ES-I3 (cell line): Measurements from ENCODE around the gene KRT3.

Experiments used
- H3K36me3 ChIP-seq: 2 replicates; pipeline ENCODE4 v1.6.1; 2013; ENCODE audit warnings: mild to moderate bottlenecking, low read length, control low read depth, moderate library complexity; ENCODE audit not compliant: insufficient read depth
- H3K4me1 ChIP-seq: 2 replicates; pipeline ENCODE4 v1.6.1; 2013; ENCODE audit warnings: mild to moderate bottlenecking, control low read depth, low read length; ENCODE audit not compliant: insufficient read depth
- H3K9ac ChIP-seq: 2 replicates; pipeline ENCODE4 v1.6.1; 2013; ENCODE audit warnings: low read depth, mild to moderate bottlenecking, low read length, moderate library complexity
- H3K9me3 ChIP-seq: 2 replicates; pipeline ENCODE4 v1.6.1; 2013; ENCODE audit warnings: mild to moderate bottlenecking, low read length, moderate library complexity; ENCODE audit not compliant: control insufficient read depth, insufficient read depth

KRT3 gene

DNA sequence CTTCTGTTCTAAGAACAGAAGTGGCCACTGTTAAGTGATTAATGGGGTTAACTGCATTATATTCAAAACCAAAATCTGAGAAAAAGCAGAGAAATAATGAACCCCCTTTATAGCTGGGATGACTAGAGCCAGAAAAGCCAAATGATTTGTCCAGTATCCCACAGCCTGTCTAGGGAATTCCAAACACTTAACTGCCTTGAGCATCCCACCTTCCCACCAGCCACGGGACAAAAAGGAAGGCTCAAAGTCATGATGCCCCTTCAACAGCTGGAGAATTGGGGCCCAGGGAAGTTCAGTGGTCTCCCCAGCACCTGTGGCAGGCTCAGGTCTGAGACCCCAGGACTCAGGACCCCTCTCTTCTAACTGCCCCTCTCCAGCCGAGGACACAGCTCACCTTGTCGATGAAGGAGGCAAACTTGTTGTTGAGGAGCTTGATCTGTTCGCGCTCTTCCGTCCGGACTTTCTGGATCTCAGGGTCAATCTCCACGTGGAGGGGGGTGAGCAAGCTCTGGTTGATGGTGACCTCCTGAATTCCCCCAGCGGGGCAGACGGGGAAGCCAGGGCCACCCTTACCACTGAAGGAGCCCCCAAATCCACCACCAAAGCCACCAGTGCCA is 17.4 kb upstream of the KRT3 start:
- Histone ChIP-seq H3K36me3 (no peaks in the 10 kb centered on the region), H3K9ac (no peak overlapping the region), H3K4me1 (no peaks in the 10 kb centered on the region), H3K9me3 (no peaks in the 10 kb centered on the region)

DNA sequence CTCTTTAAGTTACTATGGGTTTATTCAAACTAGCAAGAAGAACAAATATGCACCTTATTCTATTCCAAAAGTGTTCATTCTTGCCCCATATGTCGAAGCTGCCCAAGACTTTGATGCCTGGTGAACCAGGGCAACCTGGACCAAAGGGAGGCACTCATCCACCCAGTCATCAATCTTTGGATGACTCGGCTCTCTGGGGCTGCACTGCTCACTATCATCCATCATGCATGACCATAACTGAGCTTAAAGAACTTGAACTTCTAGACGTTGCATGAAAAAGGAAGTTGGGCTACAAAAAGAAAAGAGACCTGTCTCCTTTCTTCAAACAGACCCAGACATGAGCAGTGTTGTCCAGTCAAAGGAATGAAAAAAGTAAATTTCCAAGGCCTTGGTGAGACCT is 16.8 kb upstream of the KRT3 start:
- H3K9ac ChIP-seq: no peak overlapping the region
- no peaks in the 10 kb centered on the region for H3K4me1 ChIP-seq
- H3K36me3 ChIP-seq: no peaks in the 10 kb centered on the region
- no peaks in the 10 kb centered on the region for H3K9me3 ChIP-seq

DNA sequence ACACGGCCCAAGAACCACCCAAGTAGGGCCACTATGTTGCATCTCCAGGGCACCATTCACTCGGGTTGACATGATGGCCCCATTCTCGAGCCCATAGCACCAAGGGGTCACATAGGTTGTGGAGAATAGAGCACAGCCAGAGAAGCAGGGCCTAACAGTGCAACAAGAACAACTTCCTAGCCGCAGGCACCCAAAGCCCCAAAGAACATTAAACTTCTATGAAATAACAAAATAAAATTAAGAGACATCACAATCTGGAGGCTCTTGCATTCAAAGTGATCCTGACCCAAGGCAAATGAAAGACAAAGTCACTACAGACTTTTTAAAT is 16.1 kb upstream of the KRT3 start:
- no peak overlapping the region for H3K9ac ChIP-seq
- no peaks in the 10 kb centered on the region for H3K9me3 ChIP-seq
- H3K36me3 ChIP-seq: no peaks in the 10 kb centered on the region
- no peaks in the 10 kb centered on the region for H3K4me1 ChIP-seq

GRCh38 chr12:52811191-52812072 is 15.5 kb upstream of the KRT3 start:
- Histone ChIP-seq H3K4me1 (no peaks in the 10 kb centered on the region), H3K9ac (no peak overlapping the region), H3K9me3 (no peaks in the 10 kb centered on the region), H3K36me3 (no peaks in the 10 kb centered on the region)

- no peaks in the 10 kb centered on the region for H3K9me3 ChIP-seq
Observed at GRCh38 chr12:52810554-52810953, 14.6 kb upstream of the KRT3 start.

DNA sequence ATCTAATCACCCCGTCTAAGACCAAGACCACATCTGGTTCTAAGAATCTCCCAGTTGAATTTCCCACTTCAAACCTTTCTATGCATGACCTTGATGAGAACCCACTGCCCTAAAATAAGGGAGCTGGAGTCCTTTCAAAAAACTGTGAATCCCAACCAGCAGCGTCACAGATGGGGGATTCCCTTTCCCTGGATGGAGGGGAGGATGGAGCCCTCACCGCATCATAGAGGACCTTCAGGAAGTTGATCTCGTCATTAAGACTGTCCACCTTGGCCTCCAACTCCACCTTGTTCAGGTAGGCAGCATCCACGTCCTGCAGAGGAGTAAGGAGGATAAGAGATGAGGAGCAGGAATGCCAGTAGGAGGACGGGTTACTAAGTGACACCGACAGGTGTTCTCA is 13.2 kb upstream of the KRT3 start:
- Histone ChIP-seq H3K36me3 (no peaks in the 10 kb centered on the region), H3K9me3 (no peaks in the 10 kb centered on the region), H3K4me1 (peaks cover 6% of the 10 kb centered on the region), H3K9ac (no peak overlapping the region)

More at GRCh38 chr12:52810554-52810953, 14.6 kb upstream of the KRT3 start:
- Histone ChIP-seq H3K4me1 (peaks cover 1% of the 10 kb centered on the region; the same call in 1 of the 2 replicates), H3K9ac (no peak overlapping the region), H3K36me3 (no peaks in the 10 kb centered on the region)

DNA sequence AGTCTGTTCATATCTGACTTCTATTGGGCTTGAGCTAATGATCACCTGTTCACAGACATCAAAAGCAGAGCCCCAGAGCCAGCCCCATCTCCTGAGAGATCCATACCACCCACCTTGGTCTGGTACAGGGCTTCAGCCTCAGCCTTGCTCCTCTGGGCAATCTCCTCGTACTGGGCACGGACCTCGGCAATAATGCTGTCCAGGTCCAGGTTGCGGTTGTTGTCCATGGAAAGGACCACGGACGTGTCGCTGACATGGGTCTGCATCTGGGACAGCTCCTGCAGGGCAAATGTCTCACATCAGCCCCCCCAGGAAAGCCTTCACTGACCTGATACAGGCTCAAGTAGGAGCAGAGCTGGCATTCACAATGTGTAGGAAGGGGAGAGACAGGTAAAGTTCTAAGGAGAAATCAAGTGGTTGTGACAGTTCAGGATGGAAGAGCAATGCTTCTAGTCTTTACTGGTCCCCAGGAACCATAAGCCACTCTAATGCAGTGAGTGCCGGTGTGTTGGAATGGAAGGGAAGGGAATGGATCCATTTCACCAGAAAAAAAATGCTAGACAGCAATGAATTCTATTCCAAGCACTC is 12.8 kb upstream of the KRT3 start:
- Histone ChIP-seq H3K9ac (no peak overlapping the region), H3K36me3 (no peaks in the 10 kb centered on the region), H3K9me3 (no peaks in the 10 kb centered on the region), H3K4me1 (peaks cover 6% of the 10 kb centered on the region)

GRCh38 chr12:52807544-52808470 is 11.9 kb upstream of the KRT3 start:
- Histone ChIP-seq H3K36me3 (no peaks in the 10 kb centered on the region), H3K9me3 (no peaks in the 10 kb centered on the region), H3K9ac (no peak overlapping the region), H3K4me1 (peaks cover 6% of the 10 kb centered on the region)

DNA sequence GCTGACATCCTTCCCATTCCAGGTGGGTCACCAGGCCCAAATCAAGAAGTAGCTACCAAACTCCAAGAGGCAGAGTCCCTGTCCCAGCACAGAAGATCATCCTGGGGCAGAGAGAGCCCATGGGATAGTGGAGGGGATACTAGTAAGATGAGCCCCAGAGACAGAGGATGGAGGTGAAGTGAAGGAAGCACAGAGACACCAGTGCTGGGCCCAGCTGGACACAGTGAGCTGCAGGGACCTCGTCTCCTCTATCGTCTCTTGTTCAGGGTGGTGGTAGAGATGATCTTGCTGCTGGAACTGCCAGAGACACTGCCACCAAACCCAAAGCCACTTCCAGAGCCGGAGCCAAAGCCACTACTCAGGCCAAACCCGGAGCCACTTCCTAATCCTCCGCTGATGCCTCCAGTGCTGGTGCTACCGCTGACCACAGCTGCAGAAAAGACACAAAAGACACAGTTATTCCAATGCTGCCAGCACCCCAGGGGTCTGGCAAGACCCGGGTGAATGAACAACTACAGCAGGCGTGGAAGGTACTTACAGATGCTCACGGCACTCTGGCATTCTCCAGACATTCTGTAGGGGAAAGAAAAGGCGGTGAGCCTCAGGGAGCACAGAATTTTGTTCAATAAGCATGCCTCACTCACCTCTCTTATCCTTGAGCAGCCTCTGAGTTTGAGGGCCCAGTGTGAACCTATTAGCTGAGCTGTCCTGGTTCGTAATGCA is 11.1 kb upstream of the KRT3 start:
- Histone ChIP-seq H3K36me3 (no peaks in the 10 kb centered on the region), H3K9ac (no peak overlapping the region), H3K4me1 (peaks cover 6% of the 10 kb centered on the region), H3K9me3 (no peaks in the 10 kb centered on the region)

GRCh38 chr12:52806169-52806811 is 10.4 kb upstream of the KRT3 start:
- no peak overlapping the region for H3K9ac ChIP-seq
- peaks cover 6% of the 10 kb centered on the region for H3K4me1 ChIP-seq
- H3K9me3 ChIP-seq: no peaks in the 10 kb centered on the region
- H3K36me3 ChIP-seq: no peaks in the 10 kb centered on the region

GRCh38 chr12:52805739-52806138 is 9.8 kb upstream of the KRT3 start:
- Histone ChIP-seq H3K36me3 (no peaks in the 10 kb centered on the region), H3K9ac (no peak overlapping the region), H3K9me3 (no peaks in the 10 kb centered on the region), H3K4me1 (peaks cover 9% of the 10 kb centered on the region)

DNA sequence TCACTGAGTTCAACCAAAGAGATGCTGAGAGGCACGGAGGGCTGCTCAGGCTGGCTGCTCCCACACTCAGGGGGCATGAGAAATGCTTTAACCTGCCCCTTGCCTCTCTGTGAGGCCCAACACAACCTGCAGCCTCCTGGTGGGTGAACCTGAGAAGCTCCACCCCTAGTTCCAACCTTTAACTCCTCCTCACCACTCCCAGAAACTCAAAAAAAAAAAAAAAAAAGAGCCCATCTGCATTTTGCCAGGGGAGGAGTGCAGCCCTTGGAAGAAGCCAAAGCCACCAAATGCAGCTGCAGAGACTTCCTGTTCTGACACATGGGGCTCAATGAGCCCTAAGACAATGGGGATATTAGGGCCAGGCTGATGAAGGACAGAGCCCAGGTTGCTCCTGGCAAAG is 9.1 kb upstream of the KRT3 start:
- Histone ChIP-seq H3K9ac (no peak overlapping the region), H3K9me3 (no peaks in the 10 kb centered on the region), H3K36me3 (no peaks in the 10 kb centered on the region), H3K4me1 (peaks cover 16% of the 10 kb centered on the region)

GRCh38 chr12:52802442-52802841 is 6.5 kb upstream of the KRT3 start:
- Histone ChIP-seq H3K9me3 (no peaks in the 10 kb centered on the region), H3K4me1 (peaks cover 21% of the 10 kb centered on the region), H3K9ac (no peak overlapping the region), H3K36me3 (no peaks in the 10 kb centered on the region)
